Erythroblast (primary cell): ENCODE data around the gene ZNF610.

Source experiments
- DNase-seq, 2 experiments: peaks; one replicate each; lab custom pipeline; 2025; lab: John Stamatoyannopoulos, UW
- GATA1 ChIP-seq: IDR thresholded peaks from 2 replicates; pipeline ENCODE4 v1.6.1; 2011; ENCODE audit warnings: low read depth, mild to moderate bottlenecking, control low read depth, low read length, moderate library complexity
- POLR2A ChIP-seq: IDR thresholded peaks from 2 replicates; pipeline ENCODE4 v1.6.1; 2011; ENCODE audit warnings: mild to moderate bottlenecking, low read length

The ZNF610 gene

DNA sequence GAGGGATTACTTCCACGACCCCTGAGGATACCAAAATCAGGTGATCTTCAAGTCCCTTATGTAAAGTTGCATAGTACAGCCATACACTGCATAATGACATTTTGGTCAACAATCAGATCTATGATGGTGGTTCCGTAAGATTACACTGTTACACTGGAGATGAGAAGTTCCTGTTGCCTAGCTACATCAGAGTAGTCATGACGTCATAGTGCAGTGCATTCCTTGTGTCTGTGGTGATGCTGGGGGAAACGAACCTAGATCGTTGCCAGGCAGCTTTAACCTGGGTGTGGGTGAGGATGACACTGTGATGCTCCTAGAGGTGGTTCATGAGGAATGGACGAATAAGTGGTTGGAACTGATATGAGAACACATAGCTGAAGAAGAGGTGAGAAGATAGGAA lies 9.1 kb downstream of the ZNF610 start:
- TF ChIP-seq POLR2A (no peak), GATA1 (no peak)
- no peak for DNase-seq

- TF ChIP-seq POLR2A (no peak), GATA1 (no peak)
Measured at GRCh38 chr19:52351512-52351911, 15.5 kb downstream of the ZNF610 start.

DNA sequence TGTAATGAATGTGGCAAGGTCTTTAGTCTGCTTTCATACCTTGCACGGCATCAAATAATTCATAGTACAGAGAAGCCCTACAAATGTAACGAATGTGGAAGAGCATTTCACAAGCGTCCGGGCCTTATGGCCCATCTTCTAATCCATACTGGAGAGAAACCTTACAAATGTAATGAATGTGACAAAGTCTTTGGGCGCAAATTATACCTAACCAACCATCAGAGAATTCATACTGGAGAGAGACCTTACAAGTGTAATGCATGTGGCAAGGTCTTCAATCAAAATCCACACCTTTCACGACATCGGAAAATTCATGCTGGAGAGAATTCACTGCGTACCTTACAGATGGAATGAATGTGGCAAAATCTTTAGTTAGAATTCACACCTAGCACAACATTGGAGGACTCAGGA lies 30.4 kb downstream of the ZNF610 start:
- no peak for DNase-seq
- TF ChIP-seq GATA1, result no peak
- TF ChIP-seq POLR2A, result no peak

More at GRCh38 chr19:52351512-52351911, 15.5 kb downstream of the ZNF610 start:
- DNase-seq, result no peak

DNA sequence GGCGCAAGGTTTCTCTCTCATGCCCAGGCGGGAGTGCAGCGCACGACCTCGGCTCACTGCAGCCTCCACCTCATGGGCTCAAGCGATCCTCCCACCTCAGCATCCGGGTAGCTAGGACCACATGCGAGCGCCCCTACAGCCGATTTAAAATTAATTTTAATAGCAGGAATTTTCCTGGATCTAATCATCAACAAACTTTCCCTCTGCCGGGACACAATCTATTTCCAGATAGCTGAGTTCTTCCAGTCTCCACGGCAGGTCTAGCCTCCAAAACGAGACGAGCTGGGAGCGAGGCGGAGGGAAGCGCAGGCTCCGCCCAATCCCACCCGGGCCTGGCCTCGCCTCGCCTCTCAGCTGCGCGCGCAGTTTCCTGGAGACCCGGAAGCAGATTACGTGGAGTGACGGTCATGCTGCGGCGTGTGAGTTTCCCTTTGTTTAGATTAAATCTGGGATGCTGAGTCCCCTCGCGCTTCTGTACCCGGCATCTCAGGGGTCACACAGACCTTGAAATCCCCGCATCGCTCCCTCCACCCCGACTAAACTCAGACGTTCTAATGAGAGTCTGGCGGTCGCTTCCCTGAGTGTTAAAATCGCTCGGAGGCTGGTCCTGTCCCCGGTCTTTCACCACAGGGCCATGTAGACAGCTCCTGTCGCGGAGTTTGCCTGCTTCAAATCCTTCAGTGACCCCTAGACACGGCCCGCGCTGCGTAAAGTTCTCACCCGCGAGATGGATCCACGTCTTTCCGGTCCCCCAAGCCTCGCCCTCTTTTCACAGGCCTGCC lies 33.7 kb downstream of the ZNF610 start, which contains the start of gene ZNF880:
TSS of gene ZNF880 (plus strand) at position 365 of the 782 bp plus-strand sequence. CDS start at position 408, 43 bp downstream.
- DNase-seq, result peak; percentile 69 to 73
- no peak for TF ChIP-seq GATA1
- no peak for TF ChIP-seq POLR2A

- no peak for TF ChIP-seq GATA1
- TF ChIP-seq POLR2A, result no peak
- no peak for DNase-seq
Measured at GRCh38 chr19:52370341-52370710, 34.3 kb downstream of the ZNF610 start.

GRCh38 chr19:52391135-52391534 lies 55.1 kb downstream of the ZNF610 start:
- no peak for DNase-seq
- TF ChIP-seq GATA1, result no peak
- TF ChIP-seq POLR2A, result no peak

- TF ChIP-seq GATA1 (no peak), POLR2A (peak; percentile 39)
- DNase-seq, result peak; percentile 78 to 82
Measured at GRCh38 chr19:52397310-52398080, 61.5 kb downstream of the ZNF610 start, which contains the start of gene ZNF528. ZNF528 (plus strand) TSS chr19:52397849; CDS start chr19:52402014, 4,165 bp downstream.

DNA sequence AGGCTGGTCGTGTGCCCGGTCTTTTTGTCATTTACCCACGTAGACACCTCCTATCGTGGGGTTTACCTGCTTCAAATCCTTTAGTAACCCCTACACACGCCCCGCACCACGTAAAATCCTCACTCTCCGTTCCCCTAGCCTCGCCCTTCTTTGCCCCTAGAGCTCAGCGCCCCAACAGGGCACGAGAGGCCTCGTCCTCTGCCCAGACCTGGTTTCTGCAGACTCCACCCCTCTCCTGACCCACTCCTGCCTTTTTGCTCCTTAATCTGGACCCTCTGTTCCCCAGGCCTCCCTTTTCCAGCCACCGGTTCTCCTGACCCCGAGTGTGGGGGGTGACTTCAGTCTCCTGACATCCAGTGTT lies 62.0 kb downstream of the ZNF610 start:
- TF ChIP-seq POLR2A (no peak), GATA1 (no peak)

GRCh38 chr19:52410276-52410675 lies 74.2 kb downstream of the ZNF610 start:
- no peak for TF ChIP-seq POLR2A
- no peak for TF ChIP-seq GATA1

More for the DNA sequence above, 62.0 kb downstream of the ZNF610 start:
- peak in 1 of 2 experiments; percentile 29 for DNase-seq

DNA sequence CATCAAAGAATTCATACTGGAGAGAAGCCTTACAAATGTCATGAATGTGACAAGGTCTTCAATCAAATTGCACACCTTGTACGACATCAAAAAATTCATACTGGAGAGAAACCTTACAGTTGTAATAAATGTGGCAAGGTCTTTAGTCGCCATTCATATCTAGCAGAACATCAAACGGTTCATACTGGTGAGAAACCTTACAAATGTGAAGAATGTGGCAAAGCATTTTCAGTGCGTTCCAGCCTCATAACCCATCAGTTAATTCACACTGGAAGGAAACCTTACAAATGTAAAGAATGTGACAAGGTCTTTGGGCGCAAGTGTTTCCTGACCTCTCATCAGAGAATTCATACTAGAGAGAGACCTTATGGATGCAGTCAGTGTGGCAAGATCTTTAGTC lies 79.7 kb downstream of the ZNF610 start:
- TF ChIP-seq GATA1 (no peak), POLR2A (no peak)

More at GRCh38 chr19:52410276-52410675, 74.2 kb downstream of the ZNF610 start:
- no peak for DNase-seq

More for the DNA sequence above, 79.7 kb downstream of the ZNF610 start:
- DNase-seq, result no peak
